COLO668 (cell line): ENCODE results near the gene HPX.
A peak's percentile ranks its signal among the peaks of the same experiment; 100 is the strongest.

Experiments
- DNase-seq: peaks from one replicate; lab custom pipeline; 2025; ENCODE audit not compliant: unreplicated experiment; lab: John Stamatoyannopoulos, UW

Gene HPX

GRCh38 chr11:6468712-6469495 is 28.1 kb upstream of the HPX start:
- DNase-seq: peak; percentile 19

DNA sequence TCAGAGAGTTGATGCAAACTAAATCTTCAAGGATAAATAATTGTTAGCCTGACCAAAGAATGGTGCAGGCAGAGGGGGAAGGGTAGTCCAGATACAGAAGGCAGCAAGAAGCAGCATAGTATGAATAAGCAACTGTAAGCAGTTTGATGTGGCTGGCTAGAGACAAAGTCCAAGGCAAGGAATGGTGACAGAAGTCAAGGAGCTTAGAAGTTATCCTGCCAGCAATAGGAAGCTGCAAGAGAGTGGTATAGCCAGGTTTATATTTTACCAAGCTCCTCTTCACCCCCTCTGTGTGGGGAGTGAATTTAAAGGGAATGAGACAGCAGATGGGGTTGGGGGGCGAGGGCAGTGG is 18.3 kb upstream of the HPX start:
- DNase-seq: no peak

- no peak for DNase-seq
These were observed 17.7 kb upstream of the HPX start for GRCh38 chr11:6458352-6459098.

DNA sequence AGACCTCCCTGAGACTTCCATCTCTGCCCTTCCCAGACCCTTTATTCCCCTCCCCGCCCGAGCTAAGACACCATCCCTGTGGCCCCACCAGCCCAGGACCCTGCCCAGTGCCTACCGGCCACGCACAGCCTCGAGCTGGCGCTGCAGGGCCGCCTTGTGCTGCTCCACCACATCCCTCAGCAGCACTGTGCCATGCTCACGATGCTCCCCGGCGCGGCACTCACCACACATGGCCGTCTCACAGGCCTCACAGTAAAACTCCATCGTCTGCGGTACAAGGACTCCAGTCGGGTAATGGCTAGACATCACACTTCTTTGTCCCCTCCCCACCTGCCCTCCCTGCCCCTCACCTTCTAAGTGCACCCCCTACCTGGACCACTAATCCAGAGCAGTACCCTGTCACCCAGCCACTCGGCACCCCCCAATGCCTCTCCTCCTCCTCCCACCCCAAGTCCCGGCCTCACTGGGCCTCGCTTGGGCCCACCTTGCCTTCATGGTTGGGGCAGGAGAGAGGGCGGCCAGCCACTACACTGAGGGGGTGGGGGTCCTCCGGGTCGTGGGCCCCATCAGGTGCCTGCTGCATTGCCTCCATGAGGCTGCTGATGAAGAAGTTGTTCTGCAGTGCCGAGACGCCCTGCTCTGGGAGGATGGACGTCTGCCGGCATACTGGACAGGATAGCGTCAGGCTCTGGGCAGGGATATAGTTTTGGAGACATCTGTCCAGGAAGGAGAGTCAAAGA is 17.0 kb upstream of the HPX start:
- DNase-seq: no peak

- DNase-seq: no peak
These were observed 15.7 kb upstream of the HPX start for GRCh38 chr11:6456361-6457073.

DNA sequence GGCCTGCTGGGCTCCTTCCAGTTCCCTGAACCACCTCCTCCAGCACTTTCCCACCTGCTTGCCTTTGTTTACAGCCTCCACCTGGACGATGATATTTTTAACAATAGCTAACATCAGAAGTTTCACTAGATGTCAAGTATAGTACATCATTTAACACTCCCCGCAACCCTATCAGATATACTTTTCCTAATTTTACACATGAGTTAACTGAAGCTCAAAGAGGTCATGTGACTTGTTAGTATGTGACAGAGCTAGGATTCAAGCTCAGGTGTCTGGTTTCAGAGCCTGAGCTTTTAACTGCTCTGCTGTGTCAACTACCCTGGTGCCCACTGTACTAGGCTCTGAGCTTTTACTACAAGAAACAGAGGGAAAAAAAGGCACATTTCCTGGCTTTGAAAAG is 14.3 kb upstream of the HPX start:
- peak; percentile 13 for DNase-seq

DNA sequence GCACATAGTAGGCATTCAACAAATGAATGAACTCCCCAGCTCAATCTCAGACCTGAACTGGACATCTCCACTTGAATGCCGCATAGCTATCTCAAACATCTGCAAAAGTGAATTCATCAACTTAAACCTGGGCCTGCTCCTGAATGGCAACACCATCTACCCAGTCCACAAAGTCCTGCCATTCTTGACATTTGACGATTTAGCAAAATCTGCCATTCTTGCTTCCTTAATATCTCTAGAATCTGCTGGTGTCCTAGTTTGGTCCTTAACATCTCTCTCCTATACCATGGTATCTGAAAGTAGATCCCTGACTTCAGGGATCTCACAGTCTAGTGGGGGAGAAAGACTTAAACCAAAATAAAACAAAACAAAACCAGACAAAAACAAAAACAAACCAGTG is 12.4 kb upstream of the HPX start:
- DNase-seq: no peak

GRCh38 chr11:6452219-6452618 is 11.4 kb upstream of the HPX start:
- DNase-seq: no peak

DNA sequence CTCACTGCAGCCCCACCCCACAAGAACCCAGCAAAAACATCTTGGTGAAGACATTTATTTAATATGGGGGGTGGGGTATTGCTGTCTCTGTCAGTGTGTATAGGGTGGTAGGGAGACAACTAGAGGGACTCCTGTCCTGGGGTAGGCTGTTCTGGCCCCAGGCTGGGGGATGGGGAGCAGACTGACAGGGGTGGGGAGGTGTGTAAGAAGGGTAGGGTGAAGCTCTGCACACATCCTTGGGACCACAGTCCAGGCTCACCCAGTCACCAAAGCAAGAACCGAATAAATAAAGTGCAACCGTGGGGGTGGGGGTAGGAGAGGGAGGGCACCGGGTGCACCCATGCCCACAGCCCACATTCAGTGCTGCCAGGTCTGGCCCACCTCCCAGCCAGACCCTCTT is 7.8 kb upstream of the HPX start:
- DNase-seq: no peak

GRCh38 chr11:6443269-6444003 is 2.6 kb upstream of the HPX start:
- DNase-seq: peak; percentile 42

DNA sequence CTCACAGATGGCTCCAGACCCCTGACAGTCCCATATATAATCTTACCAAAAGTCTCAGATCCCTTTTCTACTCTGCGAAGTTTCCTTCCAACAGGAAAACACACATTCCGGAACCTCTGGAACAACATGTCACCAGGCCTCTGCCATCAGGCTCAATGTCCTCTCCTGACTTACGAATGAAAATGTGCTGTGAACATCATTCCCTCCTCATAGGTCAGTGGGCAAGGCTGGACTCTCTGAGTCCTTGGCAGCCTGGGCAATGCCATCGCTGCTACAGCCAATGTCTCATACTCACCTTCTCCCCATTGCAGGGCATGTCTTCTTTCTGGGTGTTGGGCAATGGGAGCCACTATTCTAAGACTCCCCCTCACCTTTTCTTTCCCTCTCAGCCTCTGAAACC is 1.7 kb upstream of the HPX start:
- DNase-seq: no peak

DNA sequence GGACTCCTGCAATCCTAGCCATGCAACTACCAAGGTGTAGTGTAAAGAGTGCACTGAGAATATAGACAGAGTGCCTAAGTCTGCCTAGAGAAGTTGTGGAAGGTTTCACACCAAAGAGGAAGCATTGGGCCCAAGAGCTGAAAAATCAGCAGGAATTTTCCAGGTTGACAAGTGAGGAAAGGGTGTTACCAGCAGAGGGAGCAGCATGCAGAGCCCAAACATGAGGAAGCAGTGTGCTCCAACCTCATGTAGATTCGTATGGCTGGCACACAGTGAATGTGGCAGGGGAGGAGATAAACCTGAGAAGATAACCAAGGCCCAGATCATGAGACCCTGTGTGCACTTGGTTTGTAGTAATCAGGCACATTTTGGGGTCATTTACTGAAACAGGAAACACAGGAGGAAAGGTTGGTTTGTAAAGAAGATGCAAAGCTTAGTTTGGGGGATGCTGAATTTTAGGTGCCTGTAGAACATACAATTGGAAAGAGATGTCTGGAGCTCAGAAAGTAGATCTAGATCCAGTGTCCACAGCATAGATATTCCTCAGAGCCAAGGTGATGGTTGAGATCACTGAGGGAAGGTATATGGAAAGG is 1.7 kb downstream of the HPX start:
- DNase-seq: peak; percentile 54

- no peak for DNase-seq
These were observed 2.8 kb downstream of the HPX start for GRCh38 chr11:6437993-6438392.

DNA sequence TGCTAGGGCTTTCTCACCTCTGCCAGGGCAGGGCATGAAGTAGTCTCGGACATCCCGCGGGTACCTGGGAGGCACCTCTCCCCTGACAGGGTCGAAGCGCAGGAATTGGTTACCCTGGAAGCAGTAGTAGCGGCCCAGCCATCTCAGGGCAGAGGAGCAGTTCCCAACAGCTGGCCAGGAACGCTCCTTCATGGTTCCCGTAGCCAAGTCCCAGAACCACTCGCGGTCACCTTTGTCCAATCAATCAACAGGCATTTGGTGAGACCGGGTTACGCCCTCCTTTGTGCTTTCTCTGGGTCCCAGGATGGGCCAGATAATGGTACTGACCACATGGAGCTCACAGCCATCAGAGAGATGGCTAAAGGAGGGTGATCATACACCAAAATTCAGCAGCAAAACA is 3.4 kb downstream of the HPX start:
- DNase-seq: no peak

DNA sequence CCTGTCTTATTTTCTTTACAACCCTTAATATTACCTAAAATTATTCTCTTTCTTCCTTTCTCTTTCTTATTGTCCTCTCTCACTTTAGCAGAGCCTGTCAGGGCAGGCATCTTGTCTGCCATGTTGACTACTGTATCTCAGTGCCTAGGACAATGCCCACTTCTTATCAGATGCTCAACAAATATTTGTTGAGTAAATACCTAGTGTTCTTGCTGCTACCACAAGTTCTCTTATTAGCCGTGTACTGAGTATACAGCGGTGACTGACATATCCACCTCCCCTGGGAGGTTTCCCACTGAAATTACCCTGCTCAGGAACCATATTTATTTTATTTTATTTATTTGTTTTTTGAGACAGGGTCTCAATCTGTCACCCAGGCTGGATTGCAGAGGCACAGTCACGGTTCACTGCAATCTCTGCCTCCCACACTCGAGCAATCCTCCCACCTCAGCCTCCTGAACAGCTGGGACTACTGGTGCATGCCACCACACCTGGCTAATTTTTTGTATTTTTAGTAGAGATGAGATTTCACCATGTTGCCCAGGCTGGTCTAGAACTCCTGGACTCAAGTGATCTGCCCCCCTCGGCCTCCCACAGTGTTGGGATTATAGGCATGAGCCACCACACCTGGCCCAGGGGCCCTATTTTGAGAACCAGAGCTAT is 6.7 kb downstream of the HPX start:
- no peak for DNase-seq

GRCh38 chr11:6431861-6432260 is 8.9 kb downstream of the HPX start:
- no peak for DNase-seq

GRCh38 chr11:6427516-6427915 is 13.3 kb downstream of the HPX start:
- DNase-seq: no peak

DNA sequence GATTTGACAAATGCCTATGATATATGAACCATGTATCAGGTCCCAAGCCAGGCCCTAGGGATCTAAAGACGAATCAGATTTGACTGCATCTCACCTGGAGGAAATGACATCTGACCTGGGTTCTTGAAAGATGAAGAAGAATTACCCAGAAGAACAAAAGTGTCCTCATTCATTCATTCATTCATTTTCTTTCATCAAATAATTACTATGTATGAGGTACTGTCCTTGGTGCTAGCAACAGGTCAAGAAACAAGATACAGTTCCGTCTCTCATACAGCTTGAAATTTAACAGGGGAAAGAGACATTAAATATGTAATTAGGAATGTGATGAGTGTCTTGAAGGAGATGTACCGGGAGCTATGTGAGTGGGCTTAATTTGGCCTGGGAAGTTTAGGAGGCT is 20.1 kb downstream of the HPX start:
- DNase-seq: no peak

GRCh38 chr11:6419009-6419631 is 21.7 kb downstream of the HPX start, which contains the start of gene APBB1:
Gene APBB1, minus strand, starts transcription at chr11:6419094. Its CDS starts 7,747 bp downstream, at chr11:6411347.
- peak; percentile 85 for DNase-seq
